GM12801 (cell line): ENCODE data around the gene IL11.

ENCODE experiments used
- TF ChIP-seq, protein P1 (sequence below): IDR thresholded peaks from one replicate; pipeline ENCODE4 v1.5.1; 2011; ENCODE audit warnings: control low read depth; ENCODE audit not compliant: insufficient read length; ENCODE audit errors: extremely low read depth

Gene IL11

DNA sequence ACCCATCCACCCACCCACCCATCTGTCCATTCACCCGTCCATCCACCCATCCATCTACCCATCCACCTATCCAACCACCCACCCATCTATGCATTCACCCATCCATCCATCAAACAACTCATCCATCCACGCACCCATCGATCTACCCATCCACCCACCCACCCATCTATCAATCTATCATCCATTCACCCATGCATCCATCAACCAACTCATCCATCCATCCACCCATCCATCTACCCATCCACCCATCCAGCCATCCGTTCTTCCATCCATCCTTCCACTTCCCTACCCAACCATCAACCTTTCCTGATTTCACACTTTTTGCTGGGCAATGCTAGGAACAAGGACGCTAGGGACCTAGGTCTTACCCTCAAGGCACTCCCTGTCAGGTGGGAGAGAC, 11.8 kb upstream of the IL11 start:
- TF ChIP-seq, protein P1, sequence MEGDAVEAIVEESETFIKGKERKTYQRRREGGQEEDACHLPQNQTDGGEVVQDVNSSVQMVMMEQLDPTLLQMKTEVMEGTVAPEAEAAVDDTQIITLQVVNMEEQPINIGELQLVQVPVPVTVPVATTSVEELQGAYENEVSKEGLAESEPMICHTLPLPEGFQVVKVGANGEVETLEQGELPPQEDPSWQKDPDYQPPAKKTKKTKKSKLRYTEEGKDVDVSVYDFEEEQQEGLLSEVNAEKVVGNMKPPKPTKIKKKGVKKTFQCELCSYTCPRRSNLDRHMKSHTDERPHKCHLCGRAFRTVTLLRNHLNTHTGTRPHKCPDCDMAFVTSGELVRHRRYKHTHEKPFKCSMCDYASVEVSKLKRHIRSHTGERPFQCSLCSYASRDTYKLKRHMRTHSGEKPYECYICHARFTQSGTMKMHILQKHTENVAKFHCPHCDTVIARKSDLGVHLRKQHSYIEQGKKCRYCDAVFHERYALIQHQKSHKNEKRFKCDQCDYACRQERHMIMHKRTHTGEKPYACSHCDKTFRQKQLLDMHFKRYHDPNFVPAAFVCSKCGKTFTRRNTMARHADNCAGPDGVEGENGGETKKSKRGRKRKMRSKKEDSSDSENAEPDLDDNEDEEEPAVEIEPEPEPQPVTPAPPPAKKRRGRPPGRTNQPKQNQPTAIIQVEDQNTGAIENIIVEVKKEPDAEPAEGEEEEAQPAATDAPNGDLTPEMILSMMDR, result no peak

DNA sequence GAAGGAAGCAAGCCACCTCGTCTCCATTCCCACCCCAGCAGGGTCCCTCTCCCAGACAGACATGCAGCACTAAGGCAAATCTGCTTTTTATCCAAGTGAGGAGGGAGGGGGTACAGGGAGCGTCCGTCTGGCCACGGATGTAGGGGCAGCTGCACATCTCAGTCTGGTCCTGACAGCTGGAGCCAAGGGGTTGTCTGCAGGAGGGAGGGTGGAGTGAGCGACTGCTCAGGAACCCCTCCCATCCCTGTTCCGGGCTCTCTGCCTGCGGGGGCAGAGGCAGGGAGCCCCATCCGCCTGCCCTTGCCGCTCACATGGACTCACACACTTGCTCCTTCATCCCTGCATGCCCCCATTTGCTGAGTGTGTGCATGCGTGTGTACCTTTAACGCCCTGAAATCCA, 8.9 kb upstream of the IL11 start:
- TF ChIP-seq, protein P1, result no peak

DNA sequence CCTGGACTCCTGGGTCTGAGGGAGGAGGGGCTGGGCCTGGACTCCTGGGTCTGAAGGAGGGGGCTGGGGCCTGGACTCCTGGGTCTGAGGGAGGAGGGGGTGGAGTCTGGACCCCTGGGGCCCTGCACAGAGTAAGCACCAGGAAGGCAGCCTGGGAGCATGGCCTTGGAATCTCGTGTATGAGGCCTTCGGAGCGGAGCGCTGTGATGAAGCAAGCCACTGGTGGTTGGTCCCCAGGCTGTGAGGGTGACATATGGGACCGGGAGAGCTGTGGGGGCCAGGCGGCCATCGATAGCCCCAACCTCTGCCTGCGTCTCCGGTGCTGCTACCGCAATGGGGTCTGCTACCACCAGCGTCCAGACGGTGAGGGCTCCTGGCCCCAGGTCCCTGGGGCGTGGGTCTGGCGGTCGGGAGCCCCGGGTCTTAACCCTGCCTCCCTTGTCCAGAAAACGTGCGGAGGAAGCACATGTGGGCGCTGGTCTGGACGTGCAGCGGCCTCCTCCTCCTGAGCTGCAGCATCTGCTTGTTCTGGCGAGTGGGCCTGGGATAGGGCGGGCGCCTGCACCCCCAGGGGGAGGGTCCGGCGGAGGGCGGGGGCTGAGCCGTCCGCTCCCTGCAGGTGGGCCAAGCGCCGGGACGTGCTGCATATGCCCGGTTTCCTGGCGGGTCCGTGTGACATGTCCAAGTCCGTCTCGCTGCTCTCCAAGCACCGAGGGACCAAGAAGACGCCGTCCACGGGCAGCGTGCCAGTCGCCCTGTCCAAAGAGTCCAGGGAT, 7.3 kb upstream of the IL11 start:
- TF ChIP-seq, protein P1, result no peak

DNA sequence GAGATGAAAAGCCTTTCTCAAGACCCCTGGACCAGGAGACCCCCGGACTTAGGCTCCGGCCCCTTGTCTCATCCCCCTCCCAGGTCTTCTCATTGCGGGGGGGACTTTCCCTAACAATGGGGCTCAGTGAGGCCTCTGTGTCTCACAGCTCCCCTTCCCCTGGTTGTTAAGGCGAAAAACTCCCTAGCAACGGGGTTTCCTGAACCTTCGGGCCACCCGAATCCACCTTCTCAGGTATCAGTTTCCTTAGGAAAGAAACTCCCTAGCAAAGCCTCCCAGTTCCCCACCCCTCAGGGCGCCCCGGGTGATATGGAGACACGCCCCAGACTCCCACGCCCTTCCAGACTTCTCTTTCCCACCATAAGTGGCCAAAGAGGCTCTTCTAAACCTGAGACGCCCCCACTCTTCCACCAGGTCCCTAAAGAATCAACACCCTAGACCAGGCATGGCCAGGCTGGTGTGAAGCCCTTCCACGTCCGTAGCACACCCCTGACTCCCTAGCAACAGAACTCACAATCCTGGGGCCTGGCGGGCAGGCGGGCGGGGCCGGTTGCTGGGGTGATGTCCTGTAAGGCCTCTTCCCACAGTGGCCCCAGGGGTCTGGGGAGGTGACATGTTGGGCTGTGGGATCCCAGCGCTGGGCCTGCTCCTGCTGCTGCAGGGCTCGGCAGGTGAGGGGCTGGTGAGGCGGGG, 6.1 kb upstream of the IL11 start, which contains the start of gene TMEM190:
Gene TMEM190 (plus strand): TSS at position 586 of the 693 bp plus-strand sequence. CDS start 28 bp downstream, at position 614.
- TF ChIP-seq, protein P1, result no peak

DNA sequence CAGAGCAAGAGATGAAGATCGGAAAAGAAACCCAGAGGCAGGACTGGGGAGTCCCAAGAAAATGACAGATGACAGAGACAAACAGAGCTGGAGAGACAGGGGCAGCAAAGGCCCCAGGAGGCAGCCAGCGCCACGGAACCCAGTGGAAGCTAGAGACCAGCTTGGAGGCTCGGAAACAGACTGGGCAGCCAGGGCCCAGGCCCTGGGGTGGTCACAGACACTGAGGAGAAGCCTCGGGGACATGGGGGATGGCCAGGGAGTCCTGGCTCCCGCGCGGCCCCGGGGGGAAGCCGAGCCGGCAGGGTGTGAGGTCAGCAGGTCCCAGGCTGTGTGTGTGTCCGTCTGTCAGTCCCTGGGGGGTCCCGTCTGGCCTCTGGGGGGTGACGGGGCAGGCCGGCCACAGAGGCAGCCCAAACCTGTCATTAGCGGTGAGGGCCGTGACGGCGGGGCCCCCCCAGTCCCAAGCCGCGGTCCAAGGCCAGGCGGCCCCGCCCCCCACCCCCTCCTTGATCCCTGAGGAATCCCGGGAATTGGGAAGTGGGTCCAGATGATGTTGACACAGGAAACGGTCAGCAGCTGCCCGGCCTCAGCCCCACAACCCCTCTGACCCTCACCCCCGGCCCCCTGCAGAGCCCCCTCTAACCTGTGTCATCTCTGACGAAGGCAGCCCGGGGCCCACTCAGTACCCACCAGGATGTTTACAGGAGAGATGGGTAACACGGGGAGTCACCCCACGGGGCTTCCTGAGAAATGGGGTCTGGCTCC, 3.9 kb upstream of the IL11 start:
- TF ChIP-seq, protein P1, result no peak

DNA sequence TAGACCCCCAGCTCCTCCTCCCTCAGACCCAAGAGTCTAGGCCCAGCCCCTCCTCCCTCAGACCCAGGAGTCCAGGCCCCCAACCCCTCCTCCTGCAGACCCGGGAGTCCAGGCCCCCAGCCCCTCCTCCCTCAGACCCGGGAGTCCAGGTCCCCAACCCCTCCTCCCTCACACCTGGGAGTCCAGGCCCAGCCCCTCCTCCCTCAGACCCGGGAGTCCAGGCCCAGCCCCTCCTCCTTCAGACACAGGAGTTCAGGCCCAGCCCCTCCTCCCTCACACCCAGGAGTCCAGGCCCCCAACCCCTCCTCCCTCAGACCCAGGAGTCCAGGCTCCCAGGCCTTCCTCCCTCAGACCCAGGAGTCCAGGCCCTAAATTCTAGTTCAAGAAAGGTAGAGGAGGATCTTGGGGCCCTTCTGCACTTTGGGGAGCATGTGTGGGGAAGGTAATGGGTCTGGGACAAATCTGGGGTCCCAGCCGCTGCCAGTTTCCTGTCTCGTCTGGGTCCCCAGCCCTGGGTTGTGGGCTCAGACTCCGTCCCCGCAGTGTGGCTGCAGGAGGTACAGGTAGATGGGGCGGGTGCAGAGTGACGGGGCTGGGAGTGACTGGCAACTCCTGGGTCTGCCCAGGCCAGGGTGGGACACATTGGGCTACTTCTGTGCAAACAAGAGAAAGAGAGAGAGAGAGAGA, 3.2 kb upstream of the IL11 start:
- TF ChIP-seq, protein P1, result no peak
